ENCODE measurements around the gene ARHGAP19.
"Not testable (repeated sequence)": the region's sequence is repeated elsewhere in the genome, so short reads cannot be mapped to it uniquely, and the experiment has no call there.

Gene ARHGAP19

DNA sequence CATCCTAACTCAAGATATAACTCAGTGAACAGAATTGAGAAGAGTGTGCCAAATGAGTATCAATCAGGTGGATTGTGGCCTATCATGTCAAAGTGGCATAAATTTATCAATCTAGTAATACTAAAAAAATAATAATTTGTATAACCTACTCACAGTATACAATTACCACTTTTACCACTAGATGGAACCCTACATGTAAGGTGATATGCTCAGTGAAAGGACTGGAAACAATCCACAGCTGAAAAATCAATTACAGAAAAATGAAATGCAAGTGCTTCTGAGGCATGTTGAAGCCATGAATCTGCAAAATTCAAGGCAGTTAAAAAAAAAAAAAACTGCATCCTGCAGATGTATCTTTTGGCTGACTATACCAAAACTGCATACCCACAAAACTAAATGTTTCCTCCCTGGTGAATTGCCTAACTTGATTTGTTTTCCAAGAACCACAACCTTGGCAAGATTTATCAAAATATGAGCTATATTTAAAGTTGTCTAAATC, 13.9 kb downstream of the ARHGAP19 start:
- peak; percentile 54 for TF ChIP-seq CTCF (IDR thresholded peaks at IDR 0.05; ENCODE audit: insufficient read depth, low read depth, low read length, missing control alignments)
- H3K4me3 ChIP-seq (ENCODE audit: low read length): no peak overlapping the region
- DNase-seq (ENCODE audit: low read depth): peak; percentile 75

GRCh38 chr10:97277551-97277950, 14.9 kb downstream of the ARHGAP19 start:
- DNase-seq (ENCODE audit: low read depth): no peak
- TF ChIP-seq CTCF (IDR thresholded peaks at IDR 0.05; ENCODE audit: insufficient read depth, low read depth, low read length, missing control alignments): no peak

GRCh38 chr10:97274828-97275227, 17.6 kb downstream of the ARHGAP19 start:
- no peak overlapping the region for H3K4me3 ChIP-seq (ENCODE audit: low read length)
- TF ChIP-seq CTCF (IDR thresholded peaks at IDR 0.05; ENCODE audit: insufficient read depth, low read depth, low read length, missing control alignments): no peak
- DNase-seq (ENCODE audit: low read depth): no peak

More at GRCh38 chr10:97277551-97277950, 14.9 kb downstream of the ARHGAP19 start:
- no peak overlapping the region for H3K4me3 ChIP-seq (ENCODE audit: low read length)

DNA sequence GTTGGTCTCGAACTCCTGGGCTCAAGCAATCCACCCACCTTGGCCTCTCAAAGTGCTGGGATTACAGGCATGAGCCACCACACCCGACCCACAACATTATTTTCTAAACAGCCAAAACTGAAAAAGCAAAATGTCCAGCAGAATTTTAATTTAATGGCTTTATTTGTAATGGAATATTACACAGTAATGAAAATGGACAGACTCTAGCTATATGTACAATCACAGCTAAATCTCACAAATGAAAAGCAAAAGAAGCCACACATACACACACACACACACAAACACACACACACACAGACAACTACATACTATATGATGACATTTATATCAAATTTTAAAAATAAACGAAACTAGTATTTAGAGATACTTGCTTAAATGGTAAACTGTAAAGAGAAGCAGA, 18.7 kb downstream of the ARHGAP19 start:
- no peak for TF ChIP-seq CTCF (IDR thresholded peaks at IDR 0.05; ENCODE audit: insufficient read depth, low read depth, low read length, missing control alignments)
- no peak for DNase-seq (ENCODE audit: low read depth)
- H3K4me3 ChIP-seq (ENCODE audit: low read length): no peak overlapping the region

- DNase-seq (ENCODE audit: low read depth): peak; percentile 75
- no peak for TF ChIP-seq CTCF (IDR thresholded peaks at IDR 0.05; ENCODE audit: insufficient read depth, low read depth, low read length, missing control alignments)
- H3K4me3 ChIP-seq (ENCODE audit: low read length): no peak overlapping the region
These were observed 21.8 kb downstream of the ARHGAP19 start for GRCh38 chr10:97270523-97271154.

GRCh38 chr10:97267671-97268070, 24.8 kb downstream of the ARHGAP19 start:
- DNase-seq (ENCODE audit: low read depth): no peak
- no peak for TF ChIP-seq CTCF (IDR thresholded peaks at IDR 0.05; ENCODE audit: insufficient read depth, low read depth, low read length, missing control alignments)

GRCh38 chr10:97265095-97265494, 27.3 kb downstream of the ARHGAP19 start:
- H3K4me3 ChIP-seq (ENCODE audit: low read length); DNase-seq (ENCODE audit: low read depth): not testable (repeated sequence)

More at GRCh38 chr10:97267671-97268070, 24.8 kb downstream of the ARHGAP19 start:
- H3K4me3 ChIP-seq (ENCODE audit: low read length): no peak overlapping the region
